T-helper 2 cell treated with Interferon-gamma antibody and Interleukin-4, amounts not matched to agents 5 μg/mL and 100 μg/mL, for 36 hours (primary cell): Measurements from ENCODE around the gene MTFP1.
"Not testable (repeated sequence)": the region's sequence is repeated elsewhere in the genome, so short reads cannot be mapped to it uniquely, and the experiment has no call there.

Source experiments
- DNase-seq: peaks from one replicate; pipeline ENCODE4 v3.0.0; 2021; ENCODE audit warnings: low spot score
- H3K27ac Mint-ChIP-seq: one replicate; pipeline ENCODE4 v1.8.0; 2021; ENCODE audit warnings: mild to moderate bottlenecking, mixed read lengths
- H3K27me3 Mint-ChIP-seq: one replicate; pipeline ENCODE4 v1.8.0; 2021; ENCODE audit warnings: low read depth, mixed read lengths
- H3K36me3 Mint-ChIP-seq: one replicate; pipeline ENCODE4 v1.8.0; 2021; ENCODE audit warnings: low read depth, mixed read lengths
- H3K4me1 Mint-ChIP-seq: one replicate; pipeline ENCODE4 v1.8.0; 2021; ENCODE audit warnings: low read depth, mixed read lengths
- H3K4me3 Mint-ChIP-seq: one replicate; pipeline ENCODE4 v1.8.0; 2022; ENCODE audit warnings: mild to moderate bottlenecking, moderate library complexity, mixed read lengths
- H3K9me3 Mint-ChIP-seq: one replicate; pipeline ENCODE4 v1.8.0; 2021; ENCODE audit warnings: mixed read lengths

The MTFP1 gene

GRCh38 chr22:30441088-30441487, 15.5 kb downstream of the MTFP1 start:
- peaks cover 4% of the 10 kb centered on the region for H3K36me3 Mint-ChIP-seq
- H3K4me3 Mint-ChIP-seq, result no peak overlapping the region
- peaks cover 14% of the 10 kb centered on the region for H3K4me1 Mint-ChIP-seq
- H3K9me3 Mint-ChIP-seq, result peaks cover 9% of the 10 kb centered on the region
- peaks cover 25% of the 10 kb centered on the region for H3K27me3 Mint-ChIP-seq
- H3K27ac Mint-ChIP-seq, result no peak overlapping the region
- DNase-seq, result no peak

- DNase-seq, result peak; percentile 54
- peaks cover 14% of the 10 kb centered on the region for H3K4me1 Mint-ChIP-seq
- peaks cover 20% of the 10 kb centered on the region for H3K27me3 Mint-ChIP-seq
- no peak overlapping the region for H3K27ac Mint-ChIP-seq
- no peak overlapping the region for H3K4me3 Mint-ChIP-seq
- peaks cover 5% of the 10 kb centered on the region for H3K9me3 Mint-ChIP-seq
- H3K36me3 Mint-ChIP-seq, result peaks cover 3% of the 10 kb centered on the region
Observed at GRCh38 chr22:30444632-30445437, 19.3 kb downstream of the MTFP1 start.

GRCh38 chr22:30445438-30446145, 20.0 kb downstream of the MTFP1 start:
- no peak for DNase-seq
- Mint-ChIP-seq H3K27me3 (peaks cover 17% of the 10 kb centered on the region), H3K9me3 (peaks cover 5% of the 10 kb centered on the region)

GRCh38 chr22:30447656-30448055, 22.1 kb downstream of the MTFP1 start:
- H3K9me3 Mint-ChIP-seq, result peaks cover 5% of the 10 kb centered on the region
- H3K27ac Mint-ChIP-seq, result no peak overlapping the region
- H3K4me3 Mint-ChIP-seq, result no peak overlapping the region
- H3K27me3 Mint-ChIP-seq, result peaks cover 13% of the 10 kb centered on the region
- no peaks in the 10 kb centered on the region for H3K36me3 Mint-ChIP-seq
- H3K4me1 Mint-ChIP-seq, result peaks cover 7% of the 10 kb centered on the region
- DNase-seq, result no peak

More at GRCh38 chr22:30445438-30446145, 20.0 kb downstream of the MTFP1 start:
- Mint-ChIP-seq H3K27ac (no peak overlapping the region), H3K36me3 (peaks cover 3% of the 10 kb centered on the region), H3K4me3 (no peak overlapping the region), H3K4me1 (peaks cover 14% of the 10 kb centered on the region)

- not testable (repeated sequence) for H3K27me3 Mint-ChIP-seq, DNase-seq, H3K4me1 Mint-ChIP-seq, H3K27ac Mint-ChIP-seq, H3K9me3 Mint-ChIP-seq, H3K36me3 Mint-ChIP-seq, H3K4me3 Mint-ChIP-seq
Observed at GRCh38 chr22:30451488-30451887, 25.9 kb downstream of the MTFP1 start.

- H3K4me1 Mint-ChIP-seq, result no peaks in the 10 kb centered on the region
- DNase-seq, result no peak
- H3K27ac Mint-ChIP-seq, result no peak overlapping the region
- H3K27me3 Mint-ChIP-seq, result peaks cover 5% of the 10 kb centered on the region
- no peak overlapping the region for H3K4me3 Mint-ChIP-seq
- H3K36me3 Mint-ChIP-seq, result no peaks in the 10 kb centered on the region
- no peaks in the 10 kb centered on the region for H3K9me3 Mint-ChIP-seq
Observed at GRCh38 chr22:30452861-30453260, 27.3 kb downstream of the MTFP1 start.

GRCh38 chr22:30453731-30454510, 28.4 kb downstream of the MTFP1 start:
- no peak for DNase-seq
- no peak overlapping the region for H3K4me3 Mint-ChIP-seq
- no peak overlapping the region for H3K27ac Mint-ChIP-seq
- peaks cover 5% of the 10 kb centered on the region for H3K27me3 Mint-ChIP-seq
- H3K4me1 Mint-ChIP-seq, result no peaks in the 10 kb centered on the region
- no peaks in the 10 kb centered on the region for H3K9me3 Mint-ChIP-seq
- H3K36me3 Mint-ChIP-seq, result no peaks in the 10 kb centered on the region

GRCh38 chr22:30455075-30455840, 29.7 kb downstream of the MTFP1 start:
- no peak overlapping the region for H3K27ac Mint-ChIP-seq

GRCh38 chr22:30457981-30458380, 32.4 kb downstream of the MTFP1 start:
- Mint-ChIP-seq H3K9me3 (no peaks in the 10 kb centered on the region), H3K4me3 (no peak overlapping the region), H3K27ac (no peak overlapping the region), H3K36me3 (no peaks in the 10 kb centered on the region), H3K27me3 (no peaks in the 10 kb centered on the region), H3K4me1 (no peaks in the 10 kb centered on the region)
- no peak for DNase-seq

More at GRCh38 chr22:30455075-30455840, 29.7 kb downstream of the MTFP1 start:
- H3K9me3 Mint-ChIP-seq, result no peaks in the 10 kb centered on the region
- H3K4me3 Mint-ChIP-seq, result no peak overlapping the region
- no peaks in the 10 kb centered on the region for H3K36me3 Mint-ChIP-seq
- peaks cover 5% of the 10 kb centered on the region for H3K27me3 Mint-ChIP-seq
- no peaks in the 10 kb centered on the region for H3K4me1 Mint-ChIP-seq
- DNase-seq, result no peak

- H3K36me3 Mint-ChIP-seq, result no peaks in the 10 kb centered on the region
- no peak overlapping the region for H3K27ac Mint-ChIP-seq
- no peaks in the 10 kb centered on the region for H3K9me3 Mint-ChIP-seq
- no peak overlapping the region for H3K4me3 Mint-ChIP-seq
- H3K27me3 Mint-ChIP-seq, result no peaks in the 10 kb centered on the region
- DNase-seq, result no peak
- no peaks in the 10 kb centered on the region for H3K4me1 Mint-ChIP-seq
Observed at GRCh38 chr22:30459181-30460052, 33.8 kb downstream of the MTFP1 start.

GRCh38 chr22:30460147-30460546, 34.6 kb downstream of the MTFP1 start:
- no peak overlapping the region for H3K4me3 Mint-ChIP-seq
- no peaks in the 10 kb centered on the region for H3K36me3 Mint-ChIP-seq
- no peaks in the 10 kb centered on the region for H3K4me1 Mint-ChIP-seq
- no peaks in the 10 kb centered on the region for H3K9me3 Mint-ChIP-seq
- peaks cover 1% of the 10 kb centered on the region for H3K27me3 Mint-ChIP-seq
- H3K27ac Mint-ChIP-seq, result no peak overlapping the region
- no peak for DNase-seq

GRCh38 chr22:30460555-30460954, 35.0 kb downstream of the MTFP1 start:
- H3K27me3 Mint-ChIP-seq, result not testable (repeated sequence)

GRCh38 chr22:30469165-30469564, 43.6 kb downstream of the MTFP1 start:
- DNase-seq, result no peak
- Mint-ChIP-seq H3K36me3 (no peaks in the 10 kb centered on the region), H3K4me3 (no peak overlapping the region), H3K9me3 (no peaks in the 10 kb centered on the region), H3K4me1 (peaks cover 6% of the 10 kb centered on the region), H3K27me3 (peaks cover 8% of the 10 kb centered on the region), H3K27ac (no peak overlapping the region)

More at GRCh38 chr22:30460555-30460954, 35.0 kb downstream of the MTFP1 start:
- H3K4me3 Mint-ChIP-seq, DNase-seq, H3K36me3 Mint-ChIP-seq, H3K9me3 Mint-ChIP-seq, H3K4me1 Mint-ChIP-seq, H3K27ac Mint-ChIP-seq: not testable (repeated sequence)
